Kidney epithelial cell (primary cell): ENCODE data around the gene ARHGEF17. TPM values are rescaled to one million over a fixed set of nuclear protein-coding genes. Genes with fewer than 3 reads are reported as not detected.

Source experiments
- DNase-seq: peaks from one replicate; pipeline ENCODE4 v3.0.0-alpha.2; 2010; ENCODE audit warnings: low read depth
- H3K27me3 ChIP-seq: 2 replicates; pipeline ENCODE4 v1.6.0; 2011; ENCODE audit warnings: low read length; ENCODE audit not compliant: control insufficient read depth, insufficient read depth
- H3K36me3 ChIP-seq: 2 replicates; pipeline ENCODE4 v1.5.1; 2011; ENCODE audit warnings: low read length; ENCODE audit not compliant: control insufficient read depth, insufficient read depth
- H3K4me3 ChIP-seq: 2 replicates; pipeline ENCODE4 v1.5.1; 2011; ENCODE audit warnings: low read depth, mild to moderate bottlenecking, control low read depth, low read length
- CTCF ChIP-seq: IDR thresholded peaks from 2 replicates; pipeline ENCODE4 v1.5.1; 2011; ENCODE audit warnings: mild to moderate bottlenecking, moderate library complexity, low read length, control low read depth, inconsistent platforms; ENCODE audit not compliant: insufficient read depth, poor library complexity, severe bottlenecking
- total RNA-seq: library from RNA; depleted of rRNA; stranded (reverse); fragments of >200 nt; gene quantifications from 2 replicates; pipeline ENCODE4 v1.2.3, GENCODE V29; 2015

The ARHGEF17 gene
- total RNA-seq, 1 donor from 2014 or later = 25.5 TPM

GRCh38 chr11:73398721-73399120 is 90.6 kb downstream of the ARHGEF17 start:
- Histone ChIP-seq H3K36me3 (peaks cover 2% of the 10 kb centered on the region), H3K4me3 (no peak overlapping the region), H3K27me3 (no peaks in the 10 kb centered on the region)
- no peak for DNase-seq
- no peak for TF ChIP-seq CTCF

- Histone ChIP-seq H3K4me3 (no peak overlapping the region), H3K36me3 (peaks cover 2% of the 10 kb centered on the region), H3K27me3 (no peaks in the 10 kb centered on the region)
- no peak for DNase-seq
- no peak for TF ChIP-seq CTCF
Observed at GRCh38 chr11:73399159-73399590, 91.1 kb downstream of the ARHGEF17 start.

- H3K27me3 ChIP-seq = no peaks in the 10 kb centered on the region
- H3K4me3 ChIP-seq = no peak overlapping the region
- TF ChIP-seq CTCF = no peak
- no peak for DNase-seq
- peaks cover 2% of the 10 kb centered on the region for H3K36me3 ChIP-seq
Observed at GRCh38 chr11:73399636-73400035, 91.6 kb downstream of the ARHGEF17 start.

- Histone ChIP-seq H3K36me3 (peaks cover 2% of the 10 kb centered on the region), H3K27me3 (no peaks in the 10 kb centered on the region), H3K4me3 (no peak overlapping the region)
- no peak for TF ChIP-seq CTCF
- DNase-seq = no peak
Observed at GRCh38 chr11:73400293-73400692, 92.2 kb downstream of the ARHGEF17 start.

- no peak for DNase-seq
- H3K4me3 ChIP-seq = no peak overlapping the region
- TF ChIP-seq CTCF = no peak
- H3K36me3 ChIP-seq = no peaks in the 10 kb centered on the region
- no peaks in the 10 kb centered on the region for H3K27me3 ChIP-seq
Observed at GRCh38 chr11:73401217-73401923, 93.3 kb downstream of the ARHGEF17 start.
